AG04450 (cell line): ENCODE measurements around the gene ZCCHC2. TPM values are rescaled to one million over a fixed set of nuclear protein-coding genes. Genes with fewer than 3 reads are reported as not detected.

ENCODE experiments used
- CTCF ChIA-PET: fragments of 300-600, 350-600 bp; formaldehyde crosslinking; extraction: SDS; loops from one replicate; lab custom pipeline; 2022; ENCODE audit warnings: antibody characterized with exemption, inconsistent platforms; lab: Charles Lee
- POLR2A ChIA-PET: fragments of 350-600 bp; formaldehyde crosslinking; extraction: SDS; loops from one replicate; lab custom pipeline; 2021; ENCODE audit warnings: antibody characterized with exemption, inconsistent platforms; lab: Yijun Ruan, JAX
- DNase-seq: peaks from one replicate; pipeline ENCODE4 v3.0.0-alpha.2; 2011; ENCODE audit warnings: low read depth, low spot score
- H3K27ac ChIP-seq: one replicate; pipeline ENCODE4 v1.5.1; 2012; ENCODE audit warnings: low read depth, low read length, control low read depth
- H3K27me3 ChIP-seq: one replicate; pipeline ENCODE4 v1.6.0; 2012; ENCODE audit warnings: low read length; ENCODE audit not compliant: control insufficient read depth, insufficient read depth
- H3K4me3 ChIP-seq: 2 replicates; pipeline ENCODE4 v1.5.1; 2011; ENCODE audit warnings: mild to moderate bottlenecking, low read depth, low read length, control low read depth
- H3K9me3 ChIP-seq: 2 replicates; pipeline ENCODE4 v1.5.1; 2012; ENCODE audit warnings: low read length; ENCODE audit not compliant: control insufficient read depth, insufficient read depth
- polyA plus RNA-seq: library from polyadenylated mRNA; depleted of rRNA; stranded (reverse); fragments of >200 nt; gene quantifications from 2 replicates; pipeline ENCODE4 v1.2.3, GENCODE V29; 2011
- TF ChIP-seq, protein P1 (sequence below): IDR thresholded peaks from 2 replicates; pipeline ENCODE4 v1.5.1; 2011; ENCODE audit warnings: low read depth, low read length, control low read depth, inconsistent platforms

Gene ZCCHC2
- polyA plus RNA-seq, 1 experiment = 5.8 TPM

DNA sequence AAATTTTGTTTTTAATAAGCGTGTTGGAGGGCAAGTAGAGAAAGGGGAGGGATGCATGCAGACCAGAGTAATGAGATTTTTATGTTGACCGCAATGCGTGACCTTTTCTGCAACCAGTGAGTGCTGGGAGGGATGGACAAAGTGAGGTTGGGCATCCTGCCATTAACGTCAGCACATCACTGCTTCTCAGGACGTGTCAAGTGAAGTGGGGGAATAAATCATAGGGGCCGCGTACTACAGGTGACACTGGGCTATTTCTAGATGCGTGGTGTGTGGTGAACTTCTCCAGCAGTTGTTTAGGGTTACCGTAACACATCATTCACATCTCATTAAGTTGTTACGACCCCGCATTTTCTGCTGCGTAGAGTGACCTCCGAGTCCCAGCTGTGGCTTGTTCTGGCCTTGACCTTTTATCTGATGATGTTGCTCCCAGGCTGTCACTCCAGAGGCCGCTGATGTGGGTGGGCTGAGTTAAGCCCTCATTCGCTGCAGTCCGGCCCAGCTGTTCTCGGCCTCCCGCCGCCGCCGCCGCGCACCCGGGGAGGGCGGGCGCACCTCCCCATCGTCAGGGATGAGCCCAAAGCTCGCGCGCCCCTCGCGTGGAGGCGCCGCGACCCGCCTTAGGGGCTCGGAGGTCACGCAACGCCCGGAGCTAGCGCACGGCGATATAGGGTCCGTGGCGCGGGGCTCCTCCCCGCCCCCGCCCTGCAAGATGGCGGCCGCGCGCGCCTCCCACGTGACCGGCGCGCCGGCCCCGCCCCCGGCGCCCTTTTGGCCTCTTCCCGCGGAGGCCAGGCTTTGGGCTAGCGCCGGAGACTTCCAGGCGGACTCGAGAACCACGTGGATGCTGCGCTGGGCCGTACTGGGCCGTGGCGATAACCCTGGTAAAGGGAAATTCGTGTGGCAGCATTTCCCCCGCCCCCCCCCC lies 3.5 kb downstream of the ZCCHC2 start:
- Histone ChIP-seq H3K27ac (peak overlapping the region; percentile 68), H3K27me3 (no peaks in the 10 kb centered on the region), H3K9me3 (no peaks in the 10 kb centered on the region), H3K4me3 (peak overlapping the region; percentile 70)
- DNase-seq = no peak
- CTCF ChIA-PET = interaction anchor here (0.9 to 2.1 kb wide), 5 partner anchors 57 to 456 kb away, joined by 3 to 7 read pairs (median 6); partner anchors contain the start of gene PHLPP1
- POLR2A ChIA-PET = interaction anchor here (0.6 to 1.0 kb wide), 2 partner anchors 16 to 101 kb away, joined by 3 read pairs; no protein-coding TSS in a partner anchor
- TF ChIP-seq, protein P1, sequence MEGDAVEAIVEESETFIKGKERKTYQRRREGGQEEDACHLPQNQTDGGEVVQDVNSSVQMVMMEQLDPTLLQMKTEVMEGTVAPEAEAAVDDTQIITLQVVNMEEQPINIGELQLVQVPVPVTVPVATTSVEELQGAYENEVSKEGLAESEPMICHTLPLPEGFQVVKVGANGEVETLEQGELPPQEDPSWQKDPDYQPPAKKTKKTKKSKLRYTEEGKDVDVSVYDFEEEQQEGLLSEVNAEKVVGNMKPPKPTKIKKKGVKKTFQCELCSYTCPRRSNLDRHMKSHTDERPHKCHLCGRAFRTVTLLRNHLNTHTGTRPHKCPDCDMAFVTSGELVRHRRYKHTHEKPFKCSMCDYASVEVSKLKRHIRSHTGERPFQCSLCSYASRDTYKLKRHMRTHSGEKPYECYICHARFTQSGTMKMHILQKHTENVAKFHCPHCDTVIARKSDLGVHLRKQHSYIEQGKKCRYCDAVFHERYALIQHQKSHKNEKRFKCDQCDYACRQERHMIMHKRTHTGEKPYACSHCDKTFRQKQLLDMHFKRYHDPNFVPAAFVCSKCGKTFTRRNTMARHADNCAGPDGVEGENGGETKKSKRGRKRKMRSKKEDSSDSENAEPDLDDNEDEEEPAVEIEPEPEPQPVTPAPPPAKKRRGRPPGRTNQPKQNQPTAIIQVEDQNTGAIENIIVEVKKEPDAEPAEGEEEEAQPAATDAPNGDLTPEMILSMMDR = no peak

DNA sequence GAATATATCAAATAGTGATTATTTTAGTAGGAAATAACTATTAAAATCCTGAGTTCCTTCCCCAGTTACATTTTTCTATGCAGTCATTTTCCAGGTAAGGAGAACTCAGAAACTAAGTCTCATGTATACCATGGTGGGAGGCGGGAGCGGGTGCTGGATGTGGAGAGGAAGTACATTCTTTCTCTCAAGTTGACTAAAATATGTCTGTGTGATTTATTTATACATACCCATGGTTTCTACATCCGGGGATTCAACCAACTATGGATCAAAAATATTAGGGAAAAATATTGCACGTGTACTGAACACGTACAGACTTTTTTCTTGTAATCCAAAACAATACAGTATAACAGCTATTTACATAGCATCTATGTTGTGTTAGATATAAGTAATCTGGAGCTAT lies 6.8 kb downstream of the ZCCHC2 start:
- Histone ChIP-seq H3K27me3 (no peaks in the 10 kb centered on the region), H3K9me3 (no peaks in the 10 kb centered on the region; the same call in 1 of the 2 replicates), H3K4me3 (no peak overlapping the region), H3K27ac (no peak overlapping the region)
- DNase-seq = no peak
- ChIA-PET CTCF (no interaction called here), POLR2A (no interaction called here)
- TF ChIP-seq, protein P1 = no peak

DNA sequence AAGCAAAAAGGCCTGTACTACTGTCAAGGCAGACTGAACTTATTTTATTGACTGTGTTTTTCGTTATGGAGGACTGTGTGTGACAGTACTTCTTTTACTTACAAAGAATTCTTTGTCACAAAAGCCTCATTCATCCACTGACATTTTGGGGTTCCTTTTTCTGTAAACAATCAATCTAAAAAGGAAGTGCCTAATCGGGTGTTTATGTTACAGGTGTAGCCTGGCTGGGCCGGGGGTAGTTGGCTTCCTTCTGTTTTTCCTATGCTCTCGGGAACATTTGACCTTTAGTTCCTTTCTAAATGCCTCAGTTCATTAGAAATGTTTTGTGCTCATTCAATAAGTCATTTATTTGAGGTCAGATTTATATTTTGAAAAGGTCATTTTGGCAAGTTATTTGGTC lies 8.3 kb downstream of the ZCCHC2 start:
- no peaks in the 10 kb centered on the region for H3K27me3 ChIP-seq
- TF ChIP-seq, protein P1 = no peak
- DNase-seq = no peak
- H3K27ac ChIP-seq = no peak overlapping the region
- CTCF ChIA-PET = interaction anchor here (0.6 to 1.3 kb wide), 3 partner anchors 53 to 454 kb away, joined by 3 to 4 read pairs (median 3); no protein-coding TSS in a partner anchor
- POLR2A ChIA-PET = no interaction called here
- H3K9me3 ChIP-seq = no peaks in the 10 kb centered on the region; the same call in 1 of the 2 replicates
- no peak overlapping the region for H3K4me3 ChIP-seq

DNA sequence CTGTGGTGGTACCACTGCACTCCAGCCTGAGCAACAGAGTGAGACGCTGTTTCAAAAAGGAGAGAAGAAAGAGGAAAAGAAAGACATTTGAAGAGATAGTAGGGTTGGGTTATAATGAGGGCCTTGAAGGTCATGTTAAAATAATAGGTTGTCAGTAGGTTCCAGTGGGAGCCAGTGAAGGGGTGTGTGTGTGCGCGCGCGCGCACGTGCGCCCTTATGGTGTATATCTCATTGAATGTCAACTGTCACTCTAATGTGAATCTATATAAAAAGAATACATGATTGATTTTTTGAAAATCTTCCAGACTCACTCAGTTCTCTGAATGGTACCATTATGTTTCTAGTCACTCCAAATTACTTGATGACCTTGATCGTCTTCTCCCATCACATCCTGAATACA lies 9.1 kb downstream of the ZCCHC2 start:
- Histone ChIP-seq H3K9me3 (no peaks in the 10 kb centered on the region; the same call in 1 of the 2 replicates), H3K27ac (no peak overlapping the region), H3K27me3 (no peaks in the 10 kb centered on the region), H3K4me3 (no peak overlapping the region)
- TF ChIP-seq, protein P1 = no peak
- DNase-seq = no peak
- ChIA-PET CTCF (no interaction called here), POLR2A (no interaction called here)

DNA sequence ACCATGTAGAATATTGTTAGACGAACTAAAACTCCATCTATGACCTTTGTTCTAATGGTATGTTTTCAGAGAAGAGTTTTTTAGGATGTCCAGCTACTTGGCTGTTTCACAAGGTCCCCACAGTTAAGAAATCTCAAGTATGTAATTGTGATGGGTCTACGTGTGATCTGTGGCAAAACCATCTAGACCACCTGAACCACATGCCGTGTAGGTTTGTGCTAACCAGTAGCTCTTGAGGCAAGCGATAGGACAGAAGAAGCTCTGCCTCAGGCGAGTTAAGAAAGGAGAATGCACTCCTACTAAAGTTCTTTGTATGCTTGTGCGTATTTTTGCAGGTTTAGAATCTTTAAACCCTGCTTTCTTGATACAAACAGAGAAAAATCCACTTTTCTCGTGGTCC lies 13.2 kb downstream of the ZCCHC2 start:
- H3K4me3 ChIP-seq = no peak overlapping the region
- no peak for DNase-seq
- TF ChIP-seq, protein P1 = no peak
- CTCF ChIA-PET = no interaction called here
- no peak overlapping the region for H3K27ac ChIP-seq
- H3K9me3 ChIP-seq = no peaks in the 10 kb centered on the region; the same call in 1 of the 2 replicates
- H3K27me3 ChIP-seq = no peaks in the 10 kb centered on the region
- POLR2A ChIA-PET = no interaction called here
